Measurements from ENCODE around the gene AP2B1. TPM values are rescaled to one million over a fixed set of nuclear protein-coding genes. Genes with fewer than 3 reads are reported as not detected.

Gene AP2B1
- total RNA-seq, 1 experiment from 2014 or later: 198 TPM

DNA sequence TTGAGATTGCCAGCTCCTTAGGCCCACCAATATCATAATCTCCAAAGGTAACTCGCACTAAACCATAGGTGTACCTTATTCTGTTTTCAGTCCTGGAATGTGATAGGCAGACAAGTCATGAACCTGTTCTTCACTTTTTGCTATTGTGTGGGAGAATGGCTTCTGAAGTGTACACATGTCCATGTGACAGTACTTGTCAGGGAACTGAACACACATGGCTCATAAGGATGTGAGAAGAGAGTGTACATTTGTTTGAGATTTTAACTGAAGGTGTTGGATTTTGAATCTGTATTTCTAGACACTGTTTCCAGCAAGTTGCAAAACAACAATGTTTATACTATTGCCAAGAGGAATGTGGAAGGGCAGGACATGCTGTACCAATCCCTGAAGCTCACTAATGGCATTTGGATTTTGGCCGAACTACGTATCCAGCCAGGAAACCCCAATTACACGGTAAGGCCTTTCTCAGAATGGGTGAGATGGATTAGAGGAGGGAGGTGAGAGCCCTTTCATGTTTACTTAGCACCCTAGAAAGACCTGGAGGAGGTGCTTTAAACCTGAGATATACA, 129.9 kb downstream of the AP2B1 start:
- no peak overlapping the region for H3K4me2 ChIP-seq (ENCODE audit: low read length)
- no peak overlapping the region for H3K9ac ChIP-seq (ENCODE audit: low read length)
- H3K79me2 ChIP-seq (ENCODE audit: insufficient read depth, low read length): no peaks in the 10 kb centered on the region
- no peaks in the 10 kb centered on the region for H3K9me3 ChIP-seq (ENCODE audit: control insufficient read depth in 1 of 2, insufficient read depth in 1 of 2, low read depth in 1 of 2, low read length in 2 of 2)
- DNase-seq (ENCODE audit: low read depth, low spot score) (no peak), ATAC-seq (no peak)
- intact Hi-C loops (cut with micrococcal nuclease): no loop called here
- H3K27me3 ChIP-seq (ENCODE audit: insufficient read depth, low read length): no peaks in the 10 kb centered on the region
- ChIA-PET POLR2A (no interaction called here), CTCF (no interaction called here), RAD21 (ENCODE audit: low non-redundant PET in 1 of 2, low total read pairs in 2 of 2, uncharacterized antibody in 2 of 2, unreplicated experiment in 2 of 2) (no interaction called here)
- no peak overlapping the region for H3K27ac ChIP-seq (ENCODE audit: low read depth, low read length)
- no peaks in the 10 kb centered on the region for H3K9me2 ChIP-seq (ENCODE audit: insufficient read depth)
- TF ChIP-seq ZNF274 (IDR thresholded peaks at IDR 0.05; ENCODE audit: low read depth, low read length): no peak
- no peak for TF ChIP-seq EZH2phosphoT487 (IDR thresholded peaks at IDR 0.05; ENCODE audit: borderline replicate concordance)
- TF ChIP-seq SP1 (IDR thresholded peaks at IDR 0.05; ENCODE audit: low read depth): no peak
- no peak for TF ChIP-seq TCF7L2 (IDR thresholded peaks at IDR 0.05; ENCODE audit: borderline replicate concordance, extremely low read depth, insufficient read depth, insufficient read length)
- TF ChIP-seq, protein P1, sequence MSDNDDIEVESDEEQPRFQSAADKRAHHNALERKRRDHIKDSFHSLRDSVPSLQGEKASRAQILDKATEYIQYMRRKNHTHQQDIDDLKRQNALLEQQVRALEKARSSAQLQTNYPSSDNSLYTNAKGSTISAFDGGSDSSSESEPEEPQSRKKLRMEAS (IDR thresholded peaks at IDR 0.05): no peak
- TF ChIP-seq SRF (IDR thresholded peaks at IDR 0.05; ENCODE audit: low read depth): no peak
- TF ChIP-seq EZH2 (IDR thresholded peaks at IDR 0.05): no peak
- no peak for TF ChIP-seq SIN3A (IDR thresholded peaks at IDR 0.05; ENCODE audit: low read depth)
- H3K4me1 ChIP-seq (ENCODE audit: control insufficient read depth in 1 of 2, insufficient read depth in 2 of 2, low read length in 2 of 2): no peaks in the 10 kb centered on the region
- peaks cover 9 to 21% of the 10 kb centered on the region in 2 experiments; a peak in 3 of 4 replicates for H3K36me3 ChIP-seq (ENCODE audit: control insufficient read depth in 1 of 2, insufficient read depth in 2 of 2, low read length in 2 of 2)
- no peak overlapping the region for H2AFZ ChIP-seq (ENCODE audit: low read depth, low read length, poor library complexity, severe bottlenecking)
- H4K20me1 ChIP-seq (ENCODE audit: insufficient read depth): no peaks in the 10 kb centered on the region
- H3K4me3 ChIP-seq (replicated peaks in 1 of 2; ENCODE audit: low read depth in 1 of 2, low read length in 2 of 2): no peak overlapping the region
- no TSS peak for BruUV-seq (replicated peaks)

DNA sequence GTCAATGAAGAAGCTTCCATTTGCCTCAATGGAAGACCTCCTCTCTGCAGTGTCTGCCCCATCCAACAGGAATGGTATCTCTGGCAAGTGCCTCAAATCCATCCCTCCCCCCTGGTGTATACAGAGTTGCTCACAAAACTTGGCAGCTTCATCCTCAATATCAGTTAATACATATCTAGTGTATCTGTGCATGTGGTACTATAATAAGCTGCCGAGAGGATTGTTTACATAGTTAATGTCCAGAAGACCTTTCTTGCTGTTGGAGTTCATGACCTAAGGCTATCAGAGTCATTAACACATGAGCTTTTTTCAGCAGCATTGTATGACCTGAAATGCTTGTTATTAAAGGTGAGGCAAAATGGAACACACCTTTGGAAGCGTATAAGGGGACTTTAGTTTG, 130.4 kb downstream of the AP2B1 start:
- no peak for DNase-seq (ENCODE audit: low read depth, low spot score)
- Histone ChIP-seq H3K27me3 (ENCODE audit: insufficient read depth, low read length) (no peaks in the 10 kb centered on the region), H3K79me2 (ENCODE audit: insufficient read depth, low read length) (no peaks in the 10 kb centered on the region), H3K27ac (ENCODE audit: low read depth, low read length) (no peak overlapping the region), H2AFZ (ENCODE audit: low read depth, low read length, poor library complexity, severe bottlenecking) (no peak overlapping the region), H3K9me2 (ENCODE audit: insufficient read depth) (no peaks in the 10 kb centered on the region), H3K9ac (ENCODE audit: low read length) (no peak overlapping the region), H3K36me3 (ENCODE audit: control insufficient read depth in 1 of 2, insufficient read depth in 2 of 2, low read length in 2 of 2) (peaks cover 9 to 21% of the 10 kb centered on the region in 2 experiments), H3K4me2 (ENCODE audit: low read length) (no peak overlapping the region), H3K9me3 (ENCODE audit: control insufficient read depth in 1 of 2, insufficient read depth in 1 of 2, low read depth in 1 of 2, low read length in 2 of 2) (no peaks in the 10 kb centered on the region), H3K4me1 (ENCODE audit: control insufficient read depth in 1 of 2, insufficient read depth in 2 of 2, low read length in 2 of 2) (no peaks in the 10 kb centered on the region), H3K4me3 (replicated peaks in 1 of 2; ENCODE audit: low read depth in 1 of 2, low read length in 2 of 2) (no peak overlapping the region), H4K20me1 (ENCODE audit: insufficient read depth) (no peaks in the 10 kb centered on the region)
- intact Hi-C loops (cut with micrococcal nuclease): no loop called here
- no peak for ATAC-seq
- ChIA-PET RAD21 (ENCODE audit: low non-redundant PET in 1 of 2, low total read pairs in 2 of 2, uncharacterized antibody in 2 of 2, unreplicated experiment in 2 of 2) (no interaction called here), CTCF (no interaction called here), POLR2A (interaction anchor here (1.1 kb wide), 1 partner anchor 139 kb away, joined by 3 read pairs; the partner anchor contains the start of gene PEX12)
- no TSS peak for BruUV-seq (replicated peaks)
- TF ChIP-seq RAD21 (IDR thresholded peaks at IDR 0.05; ENCODE audit: low read depth) (no peak), ZFX (IDR thresholded peaks at IDR 0.05) (no peak), EZH2 (IDR thresholded peaks at IDR 0.05) (no peak), SRF (IDR thresholded peaks at IDR 0.05; ENCODE audit: low read depth) (no peak), SIN3A (IDR thresholded peaks at IDR 0.05; ENCODE audit: low read depth) (no peak), ZNF274 (IDR thresholded peaks at IDR 0.05; ENCODE audit: low read depth, low read length) (no peak), TCF7L2 (IDR thresholded peaks at IDR 0.05; ENCODE audit: borderline replicate concordance, extremely low read depth, insufficient read depth, insufficient read length) (no peak), POLR2A (IDR thresholded peaks at IDR 0.05; ENCODE audit: borderline replicate concordance, extremely low read depth, insufficient read depth, insufficient read length) (no peak), YY1 (IDR thresholded peaks at IDR 0.05; ENCODE audit: extremely low read depth, insufficient replicate concordance, low read depth, low read length) (no peak), JUND (IDR thresholded peaks at IDR 0.05) (no peak), CBX3 (IDR thresholded peaks at IDR 0.05; ENCODE audit: low read depth) (no peak), CEBPB (IDR thresholded peaks at IDR 0.05; ENCODE audit: low read depth) (no peak), POLR2AphosphoS5 (IDR thresholded peaks at IDR 0.05; ENCODE audit: low read depth, low read length) (no peak), EGR1 (IDR thresholded peaks at IDR 0.05; ENCODE audit: low read depth) (no peak)
- TF ChIP-seq, protein P2, sequence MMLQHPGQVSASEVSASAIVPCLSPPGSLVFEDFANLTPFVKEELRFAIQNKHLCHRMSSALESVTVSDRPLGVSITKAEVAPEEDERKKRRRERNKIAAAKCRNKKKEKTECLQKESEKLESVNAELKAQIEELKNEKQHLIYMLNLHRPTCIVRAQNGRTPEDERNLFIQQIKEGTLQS (IDR thresholded peaks at IDR 0.05): no peak
- TF ChIP-seq, protein P1 (IDR thresholded peaks at IDR 0.05): no peak
- TF ChIP-seq, protein P3, sequence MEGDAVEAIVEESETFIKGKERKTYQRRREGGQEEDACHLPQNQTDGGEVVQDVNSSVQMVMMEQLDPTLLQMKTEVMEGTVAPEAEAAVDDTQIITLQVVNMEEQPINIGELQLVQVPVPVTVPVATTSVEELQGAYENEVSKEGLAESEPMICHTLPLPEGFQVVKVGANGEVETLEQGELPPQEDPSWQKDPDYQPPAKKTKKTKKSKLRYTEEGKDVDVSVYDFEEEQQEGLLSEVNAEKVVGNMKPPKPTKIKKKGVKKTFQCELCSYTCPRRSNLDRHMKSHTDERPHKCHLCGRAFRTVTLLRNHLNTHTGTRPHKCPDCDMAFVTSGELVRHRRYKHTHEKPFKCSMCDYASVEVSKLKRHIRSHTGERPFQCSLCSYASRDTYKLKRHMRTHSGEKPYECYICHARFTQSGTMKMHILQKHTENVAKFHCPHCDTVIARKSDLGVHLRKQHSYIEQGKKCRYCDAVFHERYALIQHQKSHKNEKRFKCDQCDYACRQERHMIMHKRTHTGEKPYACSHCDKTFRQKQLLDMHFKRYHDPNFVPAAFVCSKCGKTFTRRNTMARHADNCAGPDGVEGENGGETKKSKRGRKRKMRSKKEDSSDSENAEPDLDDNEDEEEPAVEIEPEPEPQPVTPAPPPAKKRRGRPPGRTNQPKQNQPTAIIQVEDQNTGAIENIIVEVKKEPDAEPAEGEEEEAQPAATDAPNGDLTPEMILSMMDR (IDR thresholded peaks at IDR 0.05 in 2 of 3, conservative IDR thresholded peaks at IDR 0.05 in 1 of 3; ENCODE audit: borderline replicate concordance in 1 of 3, insufficient read depth in 1 of 3, low read depth in 2 of 3, low read length in 2 of 3): no peak
